Activated T-cell treated with anti-CD3 and anti-CD28 coated beads for 1 hour (primary cell): Measurements from ENCODE around the gene CDH15.

Experiments used
- DNase-seq: peaks from one replicate; pipeline ENCODE4 v3.0.0-alpha.2; 2020; ENCODE audit warnings: low read depth

CDH15 gene

GRCh38 chr16:89171216-89172170 is at the start of gene CDH15:
Gene CDH15 (plus strand): TSS chr16:89171748. CDS start chr16:89171832, 84 bp downstream.
- peak; percentile 89 for DNase-seq

DNA sequence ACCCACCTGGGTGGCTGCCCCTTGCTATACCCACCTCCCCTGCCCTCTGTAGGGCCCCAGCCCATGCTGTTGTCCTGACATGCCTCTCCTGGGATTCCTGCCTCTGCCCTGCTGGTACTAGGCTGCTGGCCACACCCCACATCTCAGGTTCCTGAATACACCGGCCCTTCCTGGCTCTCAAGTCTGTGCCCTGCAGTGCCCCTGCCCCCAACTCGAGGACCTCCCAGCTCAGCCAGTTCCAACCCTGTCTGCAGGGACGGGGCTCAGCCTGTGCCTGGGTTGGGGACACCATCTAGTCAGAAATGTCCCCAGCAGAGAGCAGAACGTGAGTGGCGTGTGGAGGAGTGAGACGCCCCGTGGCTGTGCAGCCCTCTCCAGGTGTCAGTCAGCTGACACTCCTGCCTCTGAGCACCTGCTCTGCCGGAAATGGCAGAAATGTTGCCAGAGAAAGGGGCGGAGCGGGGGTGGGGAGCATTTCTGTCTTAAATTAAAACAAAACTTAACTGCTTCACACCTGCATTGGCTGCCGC is 49.2 kb upstream of the CDH15 start:
- DNase-seq, result peak; percentile 57

- no peak for DNase-seq
These were observed 48.3 kb upstream of the CDH15 start for GRCh38 chr16:89123001-89123830.

- no peak for DNase-seq
These were observed 47.8 kb upstream of the CDH15 start for GRCh38 chr16:89123831-89124100.

DNA sequence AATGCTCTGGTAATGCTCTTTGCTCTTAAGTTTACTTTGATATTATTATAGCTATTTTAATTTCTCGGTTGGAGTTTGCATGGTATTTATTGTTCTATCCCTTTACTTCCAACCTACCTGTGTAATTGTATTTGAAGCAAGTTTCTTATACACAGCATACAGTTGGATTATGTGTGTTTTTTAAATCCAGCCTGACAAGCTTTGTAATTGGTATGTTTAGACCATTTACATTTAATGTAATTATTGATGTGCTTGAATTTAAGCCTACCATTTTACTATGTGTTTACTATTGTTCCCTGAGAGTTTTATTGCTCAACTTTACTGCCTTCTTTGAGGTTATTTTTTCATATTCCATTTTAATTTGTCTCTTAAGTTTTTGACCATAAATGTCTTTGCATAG is 42.2 kb upstream of the CDH15 start:
- no peak for DNase-seq

- DNase-seq, result no peak
These were observed 41.1 kb upstream of the CDH15 start for GRCh38 chr16:89130448-89130847.

- DNase-seq, result no peak
These were observed 39.8 kb upstream of the CDH15 start for GRCh38 chr16:89131783-89132182.

GRCh38 chr16:89132194-89133005 is 39.1 kb upstream of the CDH15 start:
- no peak for DNase-seq

- no peak for DNase-seq
These were observed 38.0 kb upstream of the CDH15 start for GRCh38 chr16:89133457-89134127.

- DNase-seq, result no peak
These were observed 37.3 kb upstream of the CDH15 start for GRCh38 chr16:89134269-89134668.

DNA sequence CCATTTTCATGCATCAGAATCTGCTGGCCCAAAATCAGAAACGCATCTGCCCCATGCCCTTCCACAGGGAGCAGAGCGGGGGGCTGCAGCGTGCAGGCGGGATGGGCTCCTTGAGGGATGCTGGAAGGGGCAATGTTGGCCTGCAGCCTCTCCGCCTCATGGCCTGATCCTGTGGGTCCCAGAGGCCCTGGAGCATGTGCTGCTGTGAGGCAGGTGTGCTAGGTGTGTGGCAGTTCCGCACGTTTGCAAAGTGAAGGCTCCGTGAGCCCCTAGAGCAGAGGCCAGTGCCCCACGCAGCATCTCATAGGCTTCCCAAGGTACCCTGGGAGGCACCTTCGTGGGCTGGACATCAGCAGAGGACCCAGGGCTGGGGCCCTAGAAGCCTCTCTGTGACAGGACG is 36.4 kb upstream of the CDH15 start:
- DNase-seq, result no peak

DNA sequence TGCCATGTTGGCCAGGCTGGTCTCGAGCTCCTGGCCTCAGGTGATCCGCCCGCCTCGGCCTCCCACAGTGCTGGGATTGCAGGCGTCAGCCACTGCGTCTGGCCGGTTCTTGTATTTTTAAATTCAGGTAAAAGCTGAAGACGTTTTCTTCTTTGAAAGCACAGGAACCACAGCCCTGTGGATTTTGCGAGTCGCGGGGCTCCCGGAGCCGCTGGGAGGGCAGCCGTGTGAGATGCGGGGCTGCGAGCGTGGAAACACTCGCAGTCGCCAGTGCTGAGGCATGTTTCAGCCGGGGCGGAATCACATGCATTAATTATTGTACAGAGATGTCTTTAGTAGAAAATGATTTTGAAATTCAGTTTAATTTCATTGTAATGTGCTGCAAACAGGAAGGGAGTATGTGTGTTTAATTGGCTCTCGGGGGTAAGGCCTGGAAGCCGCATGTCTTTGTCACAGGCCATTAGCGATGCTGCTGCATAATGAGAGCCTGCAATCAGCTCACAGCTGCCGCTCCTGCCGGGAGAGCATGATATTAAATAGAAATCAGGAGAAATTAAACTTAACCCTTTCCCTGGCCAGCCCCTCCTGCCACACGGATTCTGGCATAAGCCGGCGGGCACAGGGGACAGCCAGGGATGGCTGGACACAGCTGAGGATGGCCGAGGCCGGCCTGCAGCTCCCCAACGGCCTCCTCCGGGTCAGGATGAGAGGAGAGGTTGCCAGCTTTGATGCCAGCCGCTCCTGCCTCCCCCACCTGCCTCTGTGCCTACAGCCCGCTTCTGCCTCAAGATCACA is 35.4 kb upstream of the CDH15 start:
- no peak for DNase-seq

DNA sequence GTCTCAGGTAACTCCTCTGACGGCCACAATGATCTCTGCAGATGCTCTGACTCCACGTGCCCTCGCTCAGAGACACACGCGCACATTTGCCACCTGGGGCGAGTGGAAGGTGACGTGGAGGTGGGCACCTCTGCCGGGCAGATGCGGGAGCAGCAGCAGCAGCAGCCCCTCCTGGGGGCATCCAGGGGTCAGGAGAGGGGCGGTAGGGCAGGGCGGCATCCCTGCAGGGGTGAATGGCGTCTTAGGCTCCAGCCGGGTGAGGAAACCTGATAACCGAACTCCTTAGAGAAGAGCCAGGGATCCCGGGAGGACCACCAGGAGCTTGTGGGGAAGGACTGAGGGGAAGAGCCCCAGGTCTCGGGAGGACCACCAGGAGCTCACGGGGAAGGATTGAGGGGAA is 34.6 kb upstream of the CDH15 start:
- no peak for DNase-seq

GRCh38 chr16:89137666-89138512 is 33.7 kb upstream of the CDH15 start:
- no peak for DNase-seq

DNA sequence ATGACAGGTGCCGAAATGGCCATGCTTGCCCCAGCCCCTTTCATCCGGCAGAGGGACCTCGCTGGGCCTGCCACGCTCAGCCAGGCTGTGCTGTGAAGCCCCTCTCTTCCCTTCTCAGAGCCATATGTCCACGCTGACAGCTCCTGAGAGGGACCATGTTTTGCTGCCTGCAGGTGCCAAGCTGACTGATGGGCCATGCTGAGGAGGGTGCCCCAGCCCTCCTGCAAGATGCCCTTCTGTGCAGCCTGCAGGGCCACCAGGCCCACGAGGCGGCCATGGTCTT is 33.1 kb upstream of the CDH15 start:
- DNase-seq, result no peak

DNA sequence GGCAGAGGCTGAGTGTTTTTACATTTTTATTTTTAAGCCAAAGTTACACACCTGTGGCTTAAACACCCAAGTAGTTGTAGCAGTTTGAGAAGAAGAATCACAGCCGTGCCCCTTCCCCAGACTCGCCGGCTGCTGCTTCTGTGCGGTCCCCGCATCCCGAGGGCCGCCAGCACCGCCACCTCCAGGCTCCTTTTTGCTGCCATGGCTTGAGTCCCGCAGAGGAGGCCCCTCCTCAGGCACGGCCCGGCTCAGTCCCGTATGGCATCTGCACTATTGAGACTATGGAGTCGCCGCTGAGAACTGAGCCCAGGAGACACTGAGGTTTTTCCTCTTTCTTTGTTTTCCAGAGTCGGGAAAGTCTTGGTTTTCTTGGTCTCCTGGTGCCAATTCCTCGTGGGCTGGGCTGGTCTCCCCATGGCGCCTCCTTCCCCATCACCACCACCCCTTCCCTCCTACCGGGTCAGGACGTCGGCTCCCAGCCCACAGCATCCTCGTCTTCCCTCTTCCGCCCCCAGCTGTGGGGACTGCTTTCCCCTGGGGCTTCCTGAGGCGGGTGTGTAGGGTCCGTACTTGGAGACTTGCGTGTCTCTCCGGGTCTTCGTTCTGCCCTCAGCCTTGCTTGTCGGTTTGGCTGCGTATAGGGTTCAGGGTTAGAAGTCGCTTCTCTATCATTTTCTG is 32.6 kb upstream of the CDH15 start:
- no peak for DNase-seq

DNA sequence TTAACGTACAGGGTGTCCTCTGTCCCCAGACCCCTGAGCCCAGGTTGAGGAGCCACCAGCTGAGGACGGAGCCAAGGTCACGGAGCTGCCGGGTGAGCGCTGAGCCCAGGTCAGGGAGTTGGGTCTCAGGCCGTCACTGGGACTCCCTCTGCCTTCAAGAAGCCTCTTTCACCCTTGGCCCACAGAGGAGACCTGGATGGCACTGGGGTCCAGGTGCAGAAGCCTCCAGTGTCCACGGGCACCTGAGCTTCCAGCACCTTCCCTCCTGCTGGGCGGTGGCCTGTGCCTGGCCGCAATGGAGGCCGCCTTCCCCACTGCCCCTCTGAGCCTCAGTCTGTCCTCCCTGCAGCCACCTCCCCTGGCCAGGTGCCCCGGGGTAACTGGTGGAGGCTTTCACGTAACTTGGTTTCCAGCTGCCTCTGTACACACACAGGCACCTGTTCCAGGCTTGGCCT is 31.6 kb upstream of the CDH15 start:
- no peak for DNase-seq

DNA sequence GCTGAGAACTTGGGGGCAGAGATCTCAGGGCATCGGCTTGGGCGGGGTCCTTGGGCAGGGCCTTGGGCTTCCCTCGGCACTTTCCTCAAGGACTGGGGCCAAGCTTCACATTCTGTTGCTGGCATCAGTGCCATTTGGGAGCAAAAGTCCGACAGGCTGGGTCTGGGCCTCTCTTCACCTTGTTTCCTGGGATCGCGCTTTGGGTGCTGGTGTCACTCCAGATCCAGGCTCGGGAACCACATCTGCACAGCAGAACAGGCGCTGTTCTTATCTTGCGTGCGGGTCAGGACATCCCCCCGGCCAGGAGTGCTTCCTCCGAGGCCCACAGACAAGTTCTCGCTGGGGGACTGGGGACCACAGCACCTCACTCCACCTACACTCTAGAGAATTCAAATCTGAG is 31.1 kb upstream of the CDH15 start:
- DNase-seq, result no peak
